ENCODE results near the gene COX4I1.

DNA sequence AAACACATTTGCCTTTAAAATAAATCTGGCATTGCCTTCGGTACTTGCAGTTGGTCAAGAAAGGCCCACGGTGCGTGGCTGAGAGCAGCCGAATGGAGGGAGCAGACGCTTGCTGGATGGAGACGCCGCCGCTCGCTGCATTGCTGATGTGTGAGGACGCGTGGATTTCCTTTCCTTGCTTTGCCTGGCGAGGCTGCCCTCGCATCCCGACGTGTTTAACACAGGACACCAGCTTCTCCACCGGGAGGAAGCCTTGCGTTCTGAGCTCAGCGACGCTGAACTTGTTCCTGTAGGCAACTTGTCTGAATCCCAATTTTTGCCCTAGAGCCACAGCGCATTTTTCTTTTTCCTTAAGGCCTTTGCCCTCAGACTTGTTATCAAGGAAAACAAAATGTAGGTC lies 45.8 kb downstream of the COX4I1 start:
- TF ChIP-seq ZBTB11 (tag by site-specific recombination; conservative IDR thresholded peaks at IDR 0.05; ENCODE audit: low read depth) (no peak), ZNF658 (tag by site-specific recombination; IDR thresholded peaks at IDR 0.05) (no peak), CTCF (tag by site-specific recombination; IDR thresholded peaks at IDR 0.05) (no peak), HIC1 (tag by site-specific recombination; IDR thresholded peaks at IDR 0.05) (no peak), WT1 (tag by site-specific recombination; IDR thresholded peaks at IDR 0.05) (no peak), ZNF416 (tag by site-specific recombination; IDR thresholded peaks at IDR 0.05) (no peak), HOXA7 (CRISPR knock-in tag; IDR thresholded peaks at IDR 0.05; ENCODE audit: borderline replicate concordance) (no peak), REST (tag by site-specific recombination; IDR thresholded peaks at IDR 0.05) (no peak), ZBTB1 (tag by site-specific recombination; IDR thresholded peaks at IDR 0.05) (no peak), RBAK (tag by site-specific recombination; IDR thresholded peaks at IDR 0.05) (no peak), ZNF23 (tag by site-specific recombination; IDR thresholded peaks at IDR 0.05; ENCODE audit: borderline replicate concordance) (no peak), SETDB1 (IDR thresholded peaks at IDR 0.05; ENCODE audit: insufficient read length, low read length) (no peak)
- TF ChIP-seq, protein P1, sequence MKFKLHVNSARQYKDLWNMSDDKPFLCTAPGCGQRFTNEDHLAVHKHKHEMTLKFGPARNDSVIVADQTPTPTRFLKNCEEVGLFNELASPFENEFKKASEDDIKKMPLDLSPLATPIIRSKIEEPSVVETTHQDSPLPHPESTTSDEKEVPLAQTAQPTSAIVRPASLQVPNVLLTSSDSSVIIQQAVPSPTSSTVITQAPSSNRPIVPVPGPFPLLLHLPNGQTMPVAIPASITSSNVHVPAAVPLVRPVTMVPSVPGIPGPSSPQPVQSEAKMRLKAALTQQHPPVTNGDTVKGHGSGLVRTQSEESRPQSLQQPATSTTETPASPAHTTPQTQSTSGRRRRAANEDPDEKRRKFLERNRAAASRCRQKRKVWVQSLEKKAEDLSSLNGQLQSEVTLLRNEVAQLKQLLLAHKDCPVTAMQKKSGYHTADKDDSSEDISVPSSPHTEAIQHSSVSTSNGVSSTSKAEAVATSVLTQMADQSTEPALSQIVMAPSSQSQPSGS (tag by site-specific recombination; IDR thresholded peaks at IDR 0.05; ENCODE audit: low read depth), result no peak
- TF ChIP-seq, protein P2, sequence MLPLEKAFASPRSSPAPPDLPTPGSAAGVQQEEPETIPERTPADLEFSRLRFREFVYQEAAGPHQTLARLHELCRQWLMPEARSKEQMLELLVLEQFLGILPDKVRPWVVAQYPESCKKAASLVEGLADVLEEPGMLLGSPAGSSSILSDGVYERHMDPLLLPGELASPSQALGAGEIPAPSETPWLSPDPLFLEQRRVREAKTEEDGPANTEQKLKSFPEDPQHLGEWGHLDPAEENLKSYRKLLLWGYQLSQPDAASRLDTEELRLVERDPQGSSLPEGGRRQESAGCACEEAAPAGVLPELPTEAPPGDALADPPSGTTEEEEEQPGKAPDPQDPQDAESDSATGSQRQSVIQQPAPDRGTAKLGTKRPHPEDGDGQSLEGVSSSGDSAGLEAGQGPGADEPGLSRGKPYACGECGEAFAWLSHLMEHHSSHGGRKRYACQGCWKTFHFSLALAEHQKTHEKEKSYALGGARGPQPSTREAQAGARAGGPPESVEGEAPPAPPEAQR (tag by site-specific recombination; IDR thresholded peaks at IDR 0.05), result no peak
